ENCODE results near the gene BRSK2. TPM values are rescaled to one million over a fixed set of nuclear protein-coding genes. Genes with fewer than 3 reads are reported as not detected.
"Not testable (repeated sequence)": the region's sequence is repeated elsewhere in the genome, so short reads cannot be mapped to it uniquely, and the experiment has no call there.

Gene BRSK2
- total RNA-seq, 1 donor from 2014 or later, result 1.0 TPM

- H3K27ac ChIP-seq (ENCODE audit: low read depth, low read length), result no peak overlapping the region
- peaks cover 9 to 14% (median 13%) of the 10 kb centered on the region in 3 donors for H3K27me3 ChIP-seq (ENCODE audit: control insufficient read depth in 3 of 3, insufficient read depth in 3 of 3, low read length in 3 of 3)
- no peaks in the 10 kb centered on the region for H3K36me3 ChIP-seq (ENCODE audit: control insufficient read depth in 3 of 3, insufficient read depth in 3 of 3, low read length in 3 of 3)
- peaks cover 0 to 9% (median 8%) of the 10 kb centered on the region in 3 donors for H3K9me3 ChIP-seq (ENCODE audit: control insufficient read depth in 3 of 3, low read length in 3 of 3)
- no peaks in the 10 kb centered on the region for H3K4me1 ChIP-seq (ENCODE audit: control insufficient read depth in 3 of 3, insufficient read depth in 3 of 3, low read length in 3 of 3)
- no peak overlapping the region for H3K9ac ChIP-seq (ENCODE audit: low read depth in 1 of 3, low read length in 3 of 3)
- no peak overlapping the region for H3K4me3 ChIP-seq (ENCODE audit: low read length in 3 of 3)
Measured at GRCh38 chr11:1415631-1416030, 25.9 kb downstream of the BRSK2 start.

DNA sequence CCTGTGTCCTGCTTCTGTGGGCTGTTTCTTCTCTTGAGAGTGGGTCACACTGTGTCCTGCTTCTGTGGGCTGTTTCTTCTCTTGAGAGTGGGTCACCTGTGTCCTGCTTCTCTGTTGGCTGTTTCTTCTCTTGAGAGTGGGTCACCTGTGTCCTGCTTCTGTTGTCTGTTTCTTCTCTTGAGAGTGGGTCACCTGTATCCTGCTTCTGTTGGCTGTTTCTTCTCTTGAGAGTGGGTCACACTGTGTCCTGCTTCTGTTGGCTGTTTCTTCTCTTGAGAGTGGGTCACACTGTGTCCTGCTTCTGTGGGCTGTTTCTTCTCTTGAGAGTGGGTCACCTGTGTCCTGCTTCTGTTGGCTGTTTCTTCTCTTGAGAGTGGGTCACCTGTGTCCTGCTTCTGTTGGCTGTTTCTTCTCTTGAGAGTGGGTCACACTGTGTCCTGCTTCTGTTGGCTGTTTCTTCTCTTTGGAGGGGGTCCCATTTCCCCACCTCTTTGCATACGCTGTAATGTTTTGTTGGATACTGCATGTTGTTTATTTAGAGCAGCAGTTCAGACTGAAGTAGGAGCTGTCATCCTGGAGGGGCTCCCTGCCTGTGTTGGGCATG is 28.6 kb downstream of the BRSK2 start:
- H3K36me3 ChIP-seq (ENCODE audit: control insufficient read depth in 3 of 3, insufficient read depth in 3 of 3, low read length in 3 of 3); H3K27ac ChIP-seq (ENCODE audit: low read depth, low read length); H3K9ac ChIP-seq (ENCODE audit: low read depth in 1 of 3, low read length in 3 of 3); H3K9me3 ChIP-seq (ENCODE audit: control insufficient read depth in 3 of 3, low read length in 3 of 3); H3K4me3 ChIP-seq (ENCODE audit: low read length in 3 of 3); H3K27me3 ChIP-seq (ENCODE audit: control insufficient read depth in 3 of 3, insufficient read depth in 3 of 3, low read length in 3 of 3); H3K4me1 ChIP-seq (ENCODE audit: control insufficient read depth in 3 of 3, insufficient read depth in 3 of 3, low read length in 3 of 3): not testable (repeated sequence)

- H3K9me3 ChIP-seq (ENCODE audit: control insufficient read depth in 3 of 3, low read length in 3 of 3), result peaks cover 0 to 9% (median 8%) of the 10 kb centered on the region in 3 donors
- H3K36me3 ChIP-seq (ENCODE audit: control insufficient read depth in 3 of 3, insufficient read depth in 3 of 3, low read length in 3 of 3), result no peaks in the 10 kb centered on the region
Measured at GRCh38 chr11:1419811-1420210, 30.1 kb downstream of the BRSK2 start.

DNA sequence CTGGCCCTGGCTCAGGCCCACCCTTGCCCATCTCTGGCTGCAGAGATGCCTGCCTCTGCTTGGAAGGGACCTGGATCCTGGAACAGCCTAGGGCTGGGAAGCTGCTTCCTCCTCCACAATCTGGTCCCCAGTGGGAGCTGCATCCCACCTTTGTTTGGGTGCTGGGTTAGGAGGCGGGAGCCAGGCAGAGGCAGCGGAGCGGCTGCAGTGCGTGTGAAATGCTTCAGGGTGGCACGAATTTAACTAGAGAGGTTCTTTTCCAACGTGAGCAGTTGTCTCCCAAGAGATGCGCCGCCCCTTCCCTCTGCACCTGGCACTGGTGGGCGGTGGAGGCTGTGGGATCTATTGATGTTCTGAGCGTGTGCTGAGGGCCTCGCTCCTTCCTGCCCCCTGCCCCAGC is 31.6 kb downstream of the BRSK2 start:
- no peaks in the 10 kb centered on the region for H3K4me1 ChIP-seq (ENCODE audit: control insufficient read depth in 3 of 3, insufficient read depth in 3 of 3, low read length in 3 of 3)
- H3K9ac ChIP-seq (ENCODE audit: low read depth in 1 of 3, low read length in 3 of 3), result no peak overlapping the region
- no peak overlapping the region for H3K4me3 ChIP-seq (ENCODE audit: low read length in 3 of 3)
- H3K27ac ChIP-seq (ENCODE audit: low read depth, low read length), result no peak overlapping the region
- peaks cover 0 to 16% (median 0%) of the 10 kb centered on the region in 3 donors for H3K27me3 ChIP-seq (ENCODE audit: control insufficient read depth in 3 of 3, insufficient read depth in 3 of 3, low read length in 3 of 3)
- H3K36me3 ChIP-seq (ENCODE audit: control insufficient read depth in 3 of 3, insufficient read depth in 3 of 3, low read length in 3 of 3), result no peaks in the 10 kb centered on the region
- peaks cover 0 to 8% (median 6%) of the 10 kb centered on the region in 3 donors for H3K9me3 ChIP-seq (ENCODE audit: control insufficient read depth in 3 of 3, low read length in 3 of 3)

More at GRCh38 chr11:1419811-1420210, 30.1 kb downstream of the BRSK2 start:
- Histone ChIP-seq H3K4me1 (ENCODE audit: control insufficient read depth in 3 of 3, insufficient read depth in 3 of 3, low read length in 3 of 3) (no peaks in the 10 kb centered on the region), H3K9ac (ENCODE audit: low read depth in 1 of 3, low read length in 3 of 3) (no peak overlapping the region), H3K27ac (ENCODE audit: low read depth, low read length) (no peak overlapping the region), H3K4me3 (ENCODE audit: low read length in 3 of 3) (no peak overlapping the region), H3K27me3 (ENCODE audit: control insufficient read depth in 3 of 3, insufficient read depth in 3 of 3, low read length in 3 of 3) (peaks cover 0 to 12% (median under 1%) of the 10 kb centered on the region in 3 donors)

GRCh38 chr11:1422481-1422880 is 32.7 kb downstream of the BRSK2 start:
- Histone ChIP-seq H3K27ac (ENCODE audit: low read depth, low read length) (no peak overlapping the region), H3K36me3 (ENCODE audit: control insufficient read depth in 3 of 3, insufficient read depth in 3 of 3, low read length in 3 of 3) (no peaks in the 10 kb centered on the region), H3K4me1 (ENCODE audit: control insufficient read depth in 3 of 3, insufficient read depth in 3 of 3, low read length in 3 of 3) (no peaks in the 10 kb centered on the region), H3K9me3 (ENCODE audit: control insufficient read depth in 3 of 3, low read length in 3 of 3) (peaks cover 0 to 5% (median 4%) of the 10 kb centered on the region in 3 donors), H3K27me3 (ENCODE audit: control insufficient read depth in 3 of 3, insufficient read depth in 3 of 3, low read length in 3 of 3) (peaks cover 0 to 16% (median 0%) of the 10 kb centered on the region in 3 donors), H3K4me3 (ENCODE audit: low read length in 3 of 3) (no peak overlapping the region), H3K9ac (ENCODE audit: low read depth in 1 of 3, low read length in 3 of 3) (no peak overlapping the region)

DNA sequence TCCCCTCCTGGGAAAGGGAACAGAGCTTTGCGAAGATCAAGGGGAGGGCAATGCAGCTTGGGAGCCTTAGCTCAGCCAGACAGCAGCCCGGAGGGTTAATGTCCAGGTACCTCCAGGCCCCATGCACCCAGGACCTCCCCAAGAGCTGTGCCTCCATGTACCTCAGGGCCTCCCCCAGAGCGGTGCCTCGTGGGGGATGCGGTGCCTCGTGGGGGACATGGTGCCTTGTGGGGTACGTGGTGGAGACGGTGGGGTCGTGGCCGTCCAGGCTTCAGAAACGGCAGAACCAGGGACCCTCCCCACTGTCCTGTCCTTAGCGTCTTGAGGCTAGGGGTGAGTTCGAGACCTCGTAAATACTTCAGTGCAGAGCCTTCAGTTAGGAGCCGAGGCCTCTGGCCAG is 33.2 kb downstream of the BRSK2 start:
- Histone ChIP-seq H3K4me3 (ENCODE audit: low read length in 3 of 3) (no peak overlapping the region), H3K9me3 (ENCODE audit: control insufficient read depth in 3 of 3, low read length in 3 of 3) (peaks cover 0 to 4% (median 2%) of the 10 kb centered on the region in 3 donors), H3K9ac (ENCODE audit: low read depth in 1 of 3, low read length in 3 of 3) (no peak overlapping the region), H3K4me1 (ENCODE audit: control insufficient read depth in 3 of 3, insufficient read depth in 3 of 3, low read length in 3 of 3) (no peaks in the 10 kb centered on the region), H3K36me3 (ENCODE audit: control insufficient read depth in 3 of 3, insufficient read depth in 3 of 3, low read length in 3 of 3) (no peaks in the 10 kb centered on the region), H3K27ac (ENCODE audit: low read depth, low read length) (no peak overlapping the region), H3K27me3 (ENCODE audit: control insufficient read depth in 3 of 3, insufficient read depth in 3 of 3, low read length in 3 of 3) (peaks cover 0 to 16% (median 0%) of the 10 kb centered on the region in 3 donors)

GRCh38 chr11:1423406-1423805 is 33.7 kb downstream of the BRSK2 start:
- not testable (repeated sequence) for H3K9ac ChIP-seq (ENCODE audit: low read depth in 1 of 3, low read length in 3 of 3); H3K27ac ChIP-seq (ENCODE audit: low read depth, low read length); H3K9me3 ChIP-seq (ENCODE audit: control insufficient read depth in 3 of 3, low read length in 3 of 3); H3K4me1 ChIP-seq (ENCODE audit: control insufficient read depth in 3 of 3, insufficient read depth in 3 of 3, low read length in 3 of 3); H3K36me3 ChIP-seq (ENCODE audit: control insufficient read depth in 3 of 3, insufficient read depth in 3 of 3, low read length in 3 of 3); H3K4me3 ChIP-seq (ENCODE audit: low read length in 3 of 3)
- H3K27me3 ChIP-seq (ENCODE audit: control insufficient read depth in 3 of 3, insufficient read depth in 3 of 3, low read length in 3 of 3), result peaks cover 0 to 16% (median 0%) of the 10 kb centered on the region in 3 donors

DNA sequence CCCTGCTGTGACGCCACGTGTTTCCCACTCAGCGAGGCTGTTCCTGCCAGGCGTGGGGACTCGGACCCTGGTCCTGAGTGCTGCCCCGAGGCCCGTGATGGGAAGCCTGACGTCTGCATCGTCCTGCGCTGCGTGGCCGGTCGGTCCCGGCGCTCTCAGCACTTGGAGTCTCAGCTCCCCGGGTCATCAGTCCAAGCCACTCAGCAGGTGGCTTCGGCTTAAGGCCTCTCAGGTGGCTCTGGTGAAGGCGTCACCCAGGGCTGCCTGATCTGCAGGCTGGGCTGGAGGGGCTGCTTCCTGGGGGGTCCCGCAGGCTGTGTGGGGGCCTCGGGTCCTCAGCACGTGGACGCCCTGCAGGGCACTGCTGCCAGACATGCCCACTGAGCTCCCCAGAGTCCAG is 35.3 kb downstream of the BRSK2 start:
- H3K4me3 ChIP-seq (ENCODE audit: low read length in 3 of 3), result no peak overlapping the region
- H3K9ac ChIP-seq (ENCODE audit: low read depth in 1 of 3, low read length in 3 of 3), result no peak overlapping the region
- no peaks in the 10 kb centered on the region for H3K4me1 ChIP-seq (ENCODE audit: control insufficient read depth in 3 of 3, insufficient read depth in 3 of 3, low read length in 3 of 3)
- peaks cover 0 to 16% (median 0%) of the 10 kb centered on the region in 3 donors for H3K27me3 ChIP-seq (ENCODE audit: control insufficient read depth in 3 of 3, insufficient read depth in 3 of 3, low read length in 3 of 3)
- no peaks in the 10 kb centered on the region for H3K36me3 ChIP-seq (ENCODE audit: control insufficient read depth in 3 of 3, insufficient read depth in 3 of 3, low read length in 3 of 3)
- H3K27ac ChIP-seq (ENCODE audit: low read depth, low read length), result no peak overlapping the region
- H3K9me3 ChIP-seq (ENCODE audit: control insufficient read depth in 3 of 3, low read length in 3 of 3), result peaks cover 0 to 3% (median 0%) of the 10 kb centered on the region in 3 donors

GRCh38 chr11:1425439-1425838 is 35.7 kb downstream of the BRSK2 start:
- H3K4me3 ChIP-seq (ENCODE audit: low read length in 3 of 3), result no peak overlapping the region
- H3K27me3 ChIP-seq (ENCODE audit: control insufficient read depth in 3 of 3, insufficient read depth in 3 of 3, low read length in 3 of 3), result peaks cover 0 to 16% (median 0%) of the 10 kb centered on the region in 3 donors

GRCh38 chr11:1428762-1429316 is 39.1 kb downstream of the BRSK2 start:
- H3K36me3 ChIP-seq (ENCODE audit: control insufficient read depth in 3 of 3, insufficient read depth in 3 of 3, low read length in 3 of 3), result no peaks in the 10 kb centered on the region
- H3K4me1 ChIP-seq (ENCODE audit: control insufficient read depth in 3 of 3, insufficient read depth in 3 of 3, low read length in 3 of 3), result no peaks in the 10 kb centered on the region
- H3K9me3 ChIP-seq (ENCODE audit: control insufficient read depth in 3 of 3, low read length in 3 of 3), result peaks cover 0 to 3% (median 0%) of the 10 kb centered on the region in 3 donors
- H3K4me3 ChIP-seq (ENCODE audit: low read length in 3 of 3), result no peak overlapping the region
- no peak overlapping the region for H3K9ac ChIP-seq (ENCODE audit: low read depth in 1 of 3, low read length in 3 of 3)
- H3K27me3 ChIP-seq (ENCODE audit: control insufficient read depth in 3 of 3, insufficient read depth in 3 of 3, low read length in 3 of 3), result peaks cover 4 to 17% (median 9%) of the 10 kb centered on the region in 3 donors
- H3K27ac ChIP-seq (ENCODE audit: low read depth, low read length), result no peak overlapping the region

More at GRCh38 chr11:1425439-1425838, 35.7 kb downstream of the BRSK2 start:
- Histone ChIP-seq H3K9me3 (ENCODE audit: control insufficient read depth in 3 of 3, low read length in 3 of 3) (peaks cover 0 to 3% (median 0%) of the 10 kb centered on the region in 3 donors), H3K9ac (ENCODE audit: low read depth in 1 of 3, low read length in 3 of 3) (no peak overlapping the region), H3K36me3 (ENCODE audit: control insufficient read depth in 3 of 3, insufficient read depth in 3 of 3, low read length in 3 of 3) (no peaks in the 10 kb centered on the region), H3K27ac (ENCODE audit: low read depth, low read length) (no peak overlapping the region), H3K4me1 (ENCODE audit: control insufficient read depth in 3 of 3, insufficient read depth in 3 of 3, low read length in 3 of 3) (no peaks in the 10 kb centered on the region)

Data from skeletal muscle tissue (tissue), 4 donors.